NCI-H2107 treated with DMSO at 0.1 percent for 48 hours (cell line): ENCODE measurements around the gene TFCP2.

ENCODE experiments used
- DNase-seq: peaks from one replicate; lab custom pipeline; 2025; ENCODE audit not compliant: unreplicated experiment; lab: John Stamatoyannopoulos, UW

The TFCP2 gene

GRCh38 chr12:51197736-51198567 is 25.0 kb upstream of the TFCP2 start:
- no peak for DNase-seq

- DNase-seq, result no peak
These were observed 23.6 kb upstream of the TFCP2 start for GRCh38 chr12:51196547-51196946.

- no peak for DNase-seq
These were observed 22.9 kb upstream of the TFCP2 start for GRCh38 chr12:51195841-51196240.

- no peak for DNase-seq
These were observed 19.3 kb upstream of the TFCP2 start for GRCh38 chr12:51192284-51192671.

GRCh38 chr12:51191516-51192283 is 18.8 kb upstream of the TFCP2 start:
- no peak for DNase-seq

GRCh38 chr12:51190820-51191219 is 17.9 kb upstream of the TFCP2 start:
- no peak for DNase-seq

GRCh38 chr12:51189790-51190355 is 16.9 kb upstream of the TFCP2 start:
- DNase-seq, result no peak

- peak; percentile 64 for DNase-seq
These were observed 15.6 kb upstream of the TFCP2 start for GRCh38 chr12:51188359-51189051.

- DNase-seq, result no peak
These were observed 14.5 kb upstream of the TFCP2 start for GRCh38 chr12:51187370-51187987.

GRCh38 chr12:51186465-51187085 is 13.6 kb upstream of the TFCP2 start:
- no peak for DNase-seq

- DNase-seq, result no peak
These were observed 12.3 kb upstream of the TFCP2 start for GRCh38 chr12:51185171-51185717.

- DNase-seq, result peak; percentile 94
These were observed 10.9 kb upstream of the TFCP2 start for GRCh38 chr12:51183816-51184215.

- no peak for DNase-seq
These were observed 10.4 kb upstream of the TFCP2 start for GRCh38 chr12:51183349-51183748.

GRCh38 chr12:51181558-51181957 is 8.6 kb upstream of the TFCP2 start:
- DNase-seq, result no peak

- DNase-seq, result no peak
These were observed 5.0 kb upstream of the TFCP2 start for GRCh38 chr12:51177897-51178296.

- no peak for DNase-seq
These were observed 1.6 kb upstream of the TFCP2 start for GRCh38 chr12:51174501-51174900.

GRCh38 chr12:51171884-51172514 is 936 bp downstream of the TFCP2 start:
- DNase-seq, result no peak

- no peak for DNase-seq
These were observed 9.1 kb downstream of the TFCP2 start for GRCh38 chr12:51163795-51164194.

- DNase-seq, result no peak
These were observed 10.7 kb downstream of the TFCP2 start for GRCh38 chr12:51162217-51162616.
